ENCODE measurements around the gene BBS4. TPM values are rescaled to one million over a fixed set of nuclear protein-coding genes. Genes with fewer than 3 reads are reported as not detected.
"Not testable (repeated sequence)": the region's sequence is repeated elsewhere in the genome, so short reads cannot be mapped to it uniquely, and the experiment has no call there.

Gene BBS4
- total RNA-seq, 1 donor from 2014 or later = 7.3 TPM

- DNase-seq (ENCODE audit: low read depth in 2 of 2) = no peak
These were observed 12.9 kb downstream of the BBS4 start for GRCh38 chr15:72698938-72699337.

- no peak for DNase-seq (ENCODE audit: low read depth in 2 of 2)
These were observed 14.1 kb downstream of the BBS4 start for GRCh38 chr15:72700076-72700475.

GRCh38 chr15:72706266-72706665 is 20.3 kb downstream of the BBS4 start:
- DNase-seq (ENCODE audit: low read depth in 2 of 2) = no peak

- DNase-seq (ENCODE audit: low read depth in 2 of 2) = not testable (repeated sequence)
These were observed 22.7 kb downstream of the BBS4 start for GRCh38 chr15:72708551-72709303.

GRCh38 chr15:72722071-72722696 is 36.2 kb downstream of the BBS4 start:
- peak; percentile 52 to 82 for DNase-seq (ENCODE audit: low read depth in 2 of 2)

GRCh38 chr15:72724028-72724427 is 38.0 kb downstream of the BBS4 start:
- DNase-seq (ENCODE audit: low read depth in 2 of 2) = no peak

- DNase-seq (ENCODE audit: low read depth in 2 of 2) = no peak
These were observed 39.4 kb downstream of the BBS4 start for GRCh38 chr15:72725446-72725845.

- DNase-seq (ENCODE audit: low read depth in 2 of 2) = not testable (repeated sequence)
These were observed 39.8 kb downstream of the BBS4 start for GRCh38 chr15:72725851-72726250.

- DNase-seq (ENCODE audit: low read depth in 2 of 2) = no peak
These were observed 41.1 kb downstream of the BBS4 start for GRCh38 chr15:72727154-72727553.

GRCh38 chr15:72728249-72728648 is 42.2 kb downstream of the BBS4 start:
- not testable (repeated sequence) for DNase-seq (ENCODE audit: low read depth in 2 of 2)

- no peak for DNase-seq (ENCODE audit: low read depth in 2 of 2)
These were observed 42.8 kb downstream of the BBS4 start for GRCh38 chr15:72728821-72729220.

- DNase-seq (ENCODE audit: low read depth in 2 of 2) = no peak
These were observed 46.1 kb downstream of the BBS4 start for GRCh38 chr15:72732086-72732485.

GRCh38 chr15:72732516-72732915 is 46.5 kb downstream of the BBS4 start:
- no peak for DNase-seq (ENCODE audit: low read depth in 2 of 2)

GRCh38 chr15:72733941-72734738 is 48.1 kb downstream of the BBS4 start:
- no peak for DNase-seq (ENCODE audit: low read depth in 2 of 2)

- DNase-seq (ENCODE audit: low read depth in 2 of 2) = no peak
These were observed 49.1 kb downstream of the BBS4 start for GRCh38 chr15:72735111-72735510.

- DNase-seq (ENCODE audit: low read depth in 2 of 2) = no peak
These were observed 51.1 kb downstream of the BBS4 start for GRCh38 chr15:72737061-72737460.

- DNase-seq (ENCODE audit: low read depth in 2 of 2) = no peak
These were observed 51.7 kb downstream of the BBS4 start for GRCh38 chr15:72737723-72738122.

- DNase-seq (ENCODE audit: low read depth in 2 of 2) = no peak
These were observed 54.2 kb downstream of the BBS4 start for GRCh38 chr15:72740219-72740618.

GRCh38 chr15:72749700-72750099 is 63.7 kb downstream of the BBS4 start:
- no peak for DNase-seq (ENCODE audit: low read depth in 2 of 2)

GRCh38 chr15:72751751-72752455 is 65.9 kb downstream of the BBS4 start:
- peak in 1 of 2 donors; percentile 24 for DNase-seq (ENCODE audit: low read depth in 2 of 2)

- DNase-seq (ENCODE audit: low read depth in 2 of 2) = no peak
These were observed 68.1 kb downstream of the BBS4 start for GRCh38 chr15:72754096-72754495.

GRCh38 chr15:72758182-72758581 is 72.2 kb downstream of the BBS4 start:
- peak in 1 of 2 donors; percentile 88 for DNase-seq (ENCODE audit: low read depth in 2 of 2)

Measured in dermis microvascular lymphatic vessel endothelial cell (primary cell).